ENCODE data around the gene SLC25A34. TPM values are rescaled to one million over a fixed set of nuclear protein-coding genes. Genes with fewer than 3 reads are reported as not detected.

SLC25A34 gene
- total RNA-seq, 1 experiment from 2014 or later = 0.59 TPM

- intact Hi-C loops (cut with micrococcal nuclease) = no loop called here
- no peaks in the 10 kb centered on the region for H3K79me2 ChIP-seq (ENCODE audit: insufficient read depth, low read length)
- no peak for DNase-seq (ENCODE audit: low read depth, low spot score)
- peaks cover 0 to 5% of the 10 kb centered on the region in 2 experiments; a peak in 1 of 4 replicates for H3K36me3 ChIP-seq (ENCODE audit: control insufficient read depth in 1 of 2, insufficient read depth in 2 of 2, low read length in 2 of 2)
- POLR2A ChIA-PET = no interaction called here
- no TSS peak for BruUV-seq (replicated peaks)
- H2AFZ ChIP-seq (ENCODE audit: low read depth, low read length, poor library complexity, severe bottlenecking) = no peak overlapping the region
- no peaks in the 10 kb centered on the region for H3K27me3 ChIP-seq (ENCODE audit: insufficient read depth, low read length)
- CTCF ChIA-PET = no interaction called here
- TF ChIP-seq EGR1 (IDR thresholded peaks at IDR 0.05; ENCODE audit: low read depth) = no peak
- TF ChIP-seq CEBPB (IDR thresholded peaks at IDR 0.05; ENCODE audit: low read depth) = no peak
- no peak for TF ChIP-seq SRF (IDR thresholded peaks at IDR 0.05; ENCODE audit: low read depth)
- TF ChIP-seq ZNF274 (IDR thresholded peaks at IDR 0.05; ENCODE audit: low read depth, low read length) = no peak
- no peak for TF ChIP-seq MAX (IDR thresholded peaks at IDR 0.05)
- no peak for TF ChIP-seq YY1 (IDR thresholded peaks at IDR 0.05; ENCODE audit: extremely low read depth, insufficient replicate concordance, low read depth, low read length)
- no peak for TF ChIP-seq SP1 (IDR thresholded peaks at IDR 0.05; ENCODE audit: low read depth)
- TF ChIP-seq CBX3 (IDR thresholded peaks at IDR 0.05; ENCODE audit: low read depth) = no peak
- no peak for TF ChIP-seq ZFX (IDR thresholded peaks at IDR 0.05)
- TF ChIP-seq JUND (IDR thresholded peaks at IDR 0.05) = no peak
- TF ChIP-seq FOSL1 (IDR thresholded peaks at IDR 0.05; ENCODE audit: low read depth) = no peak
- TF ChIP-seq CTCF (IDR thresholded peaks at IDR 0.05 in 2 of 3, conservative IDR thresholded peaks at IDR 0.05 in 1 of 3; ENCODE audit: borderline replicate concordance in 1 of 3, insufficient read depth in 1 of 3, low read depth in 2 of 3, low read length in 2 of 3) = no peak
- no peak for TF ChIP-seq POLR2A (IDR thresholded peaks at IDR 0.05; ENCODE audit: borderline replicate concordance, extremely low read depth, insufficient read depth, insufficient read length)
- TF ChIP-seq SIN3A (IDR thresholded peaks at IDR 0.05; ENCODE audit: low read depth) = no peak
- no peak for TF ChIP-seq POLR2AphosphoS5 (IDR thresholded peaks at IDR 0.05; ENCODE audit: low read depth, low read length)
- TF ChIP-seq ELF1 (IDR thresholded peaks at IDR 0.05; ENCODE audit: borderline replicate concordance, low read depth) = no peak
- ATAC-seq = no peak
- H3K27ac ChIP-seq (ENCODE audit: low read depth, low read length) = no peak overlapping the region
- H4K20me1 ChIP-seq (ENCODE audit: insufficient read depth) = no peaks in the 10 kb centered on the region
- RAD21 ChIA-PET (ENCODE audit: low non-redundant PET in 1 of 2, low total read pairs in 2 of 2, uncharacterized antibody in 2 of 2, unreplicated experiment in 2 of 2) = no interaction called here
- no peak overlapping the region for H3K4me2 ChIP-seq (ENCODE audit: low read length)
- no peaks in the 10 kb centered on the region for H3K9me2 ChIP-seq (ENCODE audit: insufficient read depth)
- H3K4me1 ChIP-seq (ENCODE audit: control insufficient read depth in 1 of 2, insufficient read depth in 2 of 2, low read length in 2 of 2) = peaks cover 3 to 5% of the 10 kb centered on the region in 2 experiments; a peak in 1 of 4 replicates
- H3K9ac ChIP-seq (ENCODE audit: low read length) = no peak overlapping the region
- H3K4me3 ChIP-seq (replicated peaks in 1 of 2; ENCODE audit: low read depth in 1 of 2, low read length in 2 of 2) = no peak overlapping the region
- H3K9me3 ChIP-seq (ENCODE audit: control insufficient read depth in 1 of 2, insufficient read depth in 1 of 2, low read depth in 1 of 2, low read length in 2 of 2) = no peaks in the 10 kb centered on the region
Observed at GRCh38 chr1:15734296-15734695, 1.8 kb upstream of the SLC25A34 start.

Measured in HCT116 (cell line).